Endodermal cell (in vitro differentiated cells): ENCODE results near the gene EPS8L3. TPM values are rescaled to one million over a fixed set of nuclear protein-coding genes. Genes with fewer than 3 reads are reported as not detected.

ENCODE experiments used
- DNase-seq: peaks from one replicate; pipeline ENCODE4 v3.0.0-alpha.2; 2017
- H3K27ac ChIP-seq: 2 replicates; pipeline ENCODE4 v1.5.1; 2013; ENCODE audit warnings: mild to moderate bottlenecking, low read depth, low read length, moderate library complexity
- H3K27me3 ChIP-seq: 2 replicates; pipeline ENCODE4 v1.6.1; 2013; ENCODE audit warnings: mild to moderate bottlenecking, low read length, moderate library complexity; ENCODE audit not compliant: insufficient read depth, control insufficient read depth, poor library complexity, severe bottlenecking
- H3K36me3 ChIP-seq: 2 replicates; pipeline ENCODE4 v1.7.0; 2013; ENCODE audit warnings: mild to moderate bottlenecking, low read length, moderate library complexity; ENCODE audit not compliant: control insufficient read depth, insufficient read depth
- H3K4me1 ChIP-seq: one replicate; pipeline ENCODE4 v1.7.0; 2013; ENCODE audit warnings: low read length; ENCODE audit not compliant: control insufficient read depth, insufficient read depth
- H3K4me3 ChIP-seq: 2 replicates; pipeline ENCODE4 v1.5.1; 2013; ENCODE audit warnings: mild to moderate bottlenecking, low read length, moderate library complexity
- H3K9ac ChIP-seq: 2 replicates; pipeline ENCODE4 v1.6.1; 2013; ENCODE audit warnings: mild to moderate bottlenecking, low read length, moderate library complexity; ENCODE audit not compliant: poor library complexity, severe bottlenecking; ENCODE audit errors: extremely low read depth
- H3K9me3 ChIP-seq: 2 replicates; pipeline ENCODE4 v1.6.1; 2013; ENCODE audit warnings: mild to moderate bottlenecking, low read length, moderate library complexity; ENCODE audit not compliant: control insufficient read depth
- H3K27ac Mint-ChIP-seq: 2 replicates; pipeline ENCODE4 v1.8.0; 2020; ENCODE audit warnings: mixed read lengths
- H3K27me3 Mint-ChIP-seq: 2 replicates; pipeline ENCODE4 v1.8.0; 2021; ENCODE audit warnings: mild to moderate bottlenecking, mixed read lengths; ENCODE audit not compliant: insufficient read depth
- H3K36me3 Mint-ChIP-seq: 2 replicates; pipeline ENCODE4 v1.8.0; 2020; ENCODE audit warnings: low read depth, mixed read lengths
- H3K4me1 Mint-ChIP-seq: 2 replicates; pipeline ENCODE4 v1.8.0; 2020; ENCODE audit warnings: mixed read lengths
- H3K4me3 Mint-ChIP-seq: 2 replicates; pipeline ENCODE4 v1.8.0; 2020; ENCODE audit warnings: mild to moderate bottlenecking, moderate library complexity, mixed read lengths
- H3K9me3 Mint-ChIP-seq: 2 replicates; pipeline ENCODE4 v1.8.0; 2020; ENCODE audit warnings: mild to moderate bottlenecking, mixed read lengths
- WGBS, 2 experiments: methylation state at CpG; one replicate each; pipeline versions ENCODE4 v1.1.5 to v1.1.7; 2013; ENCODE audit warnings: missing lambda C conversion rate in 2 of 2, mixed read lengths in 1 of 2; ENCODE audit not compliant: insufficient coverage in 1 of 2, insufficient read length in 1 of 2; 5-methylcytosine and 5-hydroxymethylcytosine counted together
- total RNA-seq, 2 donors: library from RNA; stranded (reverse); fragmentation: NEBNext Ultra II Directional in 1 of 2; extraction: Animal tissue kit (Norgen Biotek cat#: 25700) in 1 of 2; gene quantifications; 2 replicates in 1 of 2; 3 replicates in 1 of 2; pipeline ENCODE4 v1.2.1, GENCODE V29; 2021
- TF ChIP-seq, protein P1 (sequence below): fragments of 200-600 bp; sonication (generic); conservative IDR thresholded peaks from 2 replicates; pipeline ENCODE4 v1.5.0; 2021; ENCODE audit warnings: antibody characterized with exemption, mild to moderate bottlenecking

Gene EPS8L3
- total RNA-seq, 2 donors from 2014 or later = not detected

DNA sequence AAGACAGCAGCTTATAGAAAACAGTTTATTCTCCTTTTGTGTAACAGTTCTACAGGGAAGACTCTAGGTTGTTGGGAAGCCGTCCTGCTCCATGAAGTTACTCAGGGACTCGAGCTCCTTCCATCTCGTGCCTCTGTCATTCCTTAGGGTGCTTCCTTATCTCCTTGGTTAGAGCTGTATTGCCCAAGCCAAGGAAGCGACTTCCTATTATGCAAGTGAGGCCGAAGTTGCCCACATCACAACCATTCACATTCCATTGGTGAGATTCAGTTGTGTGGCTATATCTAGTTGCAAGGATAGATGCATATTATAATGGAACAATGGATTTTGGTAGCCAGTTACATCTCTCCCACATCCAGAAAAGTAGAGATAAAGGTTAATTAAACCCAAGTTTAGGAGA lies 42.7 kb downstream of the EPS8L3 start:
- Histone ChIP-seq H3K4me3 (no peak overlapping the region), H3K4me1 (no peaks in the 10 kb centered on the region), H3K27me3 (no peaks in the 10 kb centered on the region), H3K9ac (no peak overlapping the region), H3K36me3 (no peaks in the 10 kb centered on the region), H3K27ac (no peak overlapping the region), H3K9me3 (peaks cover 8% of the 10 kb centered on the region)
- Mint-ChIP-seq H3K36me3 (no peaks in the 10 kb centered on the region), H3K4me3 (no peak overlapping the region), H3K27ac (no peak overlapping the region), H3K4me1 (peaks cover 3% of the 10 kb centered on the region), H3K27me3 (peaks cover 4% of the 10 kb centered on the region), H3K9me3 (peaks cover 7% of the 10 kb centered on the region)
- TF ChIP-seq, protein P1, sequence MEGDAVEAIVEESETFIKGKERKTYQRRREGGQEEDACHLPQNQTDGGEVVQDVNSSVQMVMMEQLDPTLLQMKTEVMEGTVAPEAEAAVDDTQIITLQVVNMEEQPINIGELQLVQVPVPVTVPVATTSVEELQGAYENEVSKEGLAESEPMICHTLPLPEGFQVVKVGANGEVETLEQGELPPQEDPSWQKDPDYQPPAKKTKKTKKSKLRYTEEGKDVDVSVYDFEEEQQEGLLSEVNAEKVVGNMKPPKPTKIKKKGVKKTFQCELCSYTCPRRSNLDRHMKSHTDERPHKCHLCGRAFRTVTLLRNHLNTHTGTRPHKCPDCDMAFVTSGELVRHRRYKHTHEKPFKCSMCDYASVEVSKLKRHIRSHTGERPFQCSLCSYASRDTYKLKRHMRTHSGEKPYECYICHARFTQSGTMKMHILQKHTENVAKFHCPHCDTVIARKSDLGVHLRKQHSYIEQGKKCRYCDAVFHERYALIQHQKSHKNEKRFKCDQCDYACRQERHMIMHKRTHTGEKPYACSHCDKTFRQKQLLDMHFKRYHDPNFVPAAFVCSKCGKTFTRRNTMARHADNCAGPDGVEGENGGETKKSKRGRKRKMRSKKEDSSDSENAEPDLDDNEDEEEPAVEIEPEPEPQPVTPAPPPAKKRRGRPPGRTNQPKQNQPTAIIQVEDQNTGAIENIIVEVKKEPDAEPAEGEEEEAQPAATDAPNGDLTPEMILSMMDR = no peak
- no peak for DNase-seq
- WGBS, 2 experiments = 85 to 93% methylated on average over 3 to 4 of the region's 5 CpGs

DNA sequence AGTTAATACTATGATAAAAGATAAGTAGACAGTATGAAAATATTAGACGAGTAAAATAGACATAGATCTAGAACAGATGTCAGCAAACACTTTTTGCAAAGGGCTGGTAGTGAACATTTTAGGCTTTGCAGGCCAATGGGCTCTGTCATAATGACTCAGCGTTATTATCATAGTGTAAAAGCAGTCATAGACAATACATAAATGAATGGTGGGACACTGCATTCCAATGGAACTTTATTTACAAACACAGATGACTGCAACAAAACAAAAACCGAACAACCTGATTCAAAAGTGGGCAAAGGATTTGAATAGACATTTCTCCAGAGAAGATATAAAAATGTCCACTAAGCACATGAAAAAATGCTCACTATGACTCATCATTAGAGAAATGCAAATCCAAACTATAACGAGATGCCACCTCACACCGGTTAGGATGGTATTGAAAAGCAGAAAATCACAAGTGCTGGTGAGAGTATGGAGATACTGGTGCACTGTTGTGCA lies 44.3 kb downstream of the EPS8L3 start:
- H3K27me3 Mint-ChIP-seq = peaks cover 4% of the 10 kb centered on the region
- Histone ChIP-seq H3K4me1 (no peaks in the 10 kb centered on the region), H3K27ac (no peak overlapping the region), H3K36me3 (no peaks in the 10 kb centered on the region), H3K9ac (no peak overlapping the region), H3K4me3 (no peak overlapping the region), H3K9me3 (peaks cover 8% of the 10 kb centered on the region), H3K27me3 (no peaks in the 10 kb centered on the region)
- TF ChIP-seq, protein P1 = no peak
- H3K9me3 Mint-ChIP-seq = peaks cover 1% of the 10 kb centered on the region
- peaks cover 3% of the 10 kb centered on the region for H3K4me1 Mint-ChIP-seq
- 92 to 94% methylated on average over 3 to 5 of the region's 5 CpGs for WGBS, 2 experiments
- no peak overlapping the region for H3K4me3 Mint-ChIP-seq
- no peak for DNase-seq
- no peak overlapping the region for H3K27ac Mint-ChIP-seq
- no peaks in the 10 kb centered on the region for H3K36me3 Mint-ChIP-seq

DNA sequence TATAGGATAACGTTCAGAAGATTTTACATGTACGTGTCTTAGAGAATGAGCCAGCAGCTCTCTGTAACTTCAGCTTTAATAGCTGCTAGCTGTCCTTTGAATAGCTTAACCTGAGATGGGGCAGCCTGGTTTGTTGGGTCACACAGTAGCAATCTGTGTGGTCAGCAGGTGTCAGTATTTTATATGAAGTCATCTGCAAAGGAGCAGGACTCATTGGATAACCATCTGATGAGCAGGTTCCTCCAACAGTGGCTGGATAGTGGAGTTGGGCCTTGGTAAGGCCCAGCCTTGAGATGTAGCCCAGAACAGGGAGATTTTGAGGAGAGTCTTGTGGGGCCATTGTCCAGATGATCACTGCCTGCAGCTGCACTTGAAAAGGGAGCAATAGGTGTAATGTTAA lies 45.2 kb downstream of the EPS8L3 start:
- DNase-seq = peak; percentile 48

More for the DNA sequence above, 45.2 kb downstream of the EPS8L3 start:
- Mint-ChIP-seq H3K4me1 (peaks cover 3% of the 10 kb centered on the region), H3K27ac (no peak overlapping the region), H3K9me3 (peaks cover 1% of the 10 kb centered on the region), H3K4me3 (no peak overlapping the region), H3K27me3 (peaks cover 5% of the 10 kb centered on the region), H3K36me3 (no peaks in the 10 kb centered on the region)
- Histone ChIP-seq H3K4me1 (no peaks in the 10 kb centered on the region), H3K9me3 (peaks cover 8% of the 10 kb centered on the region), H3K9ac (no peak overlapping the region), H3K27ac (no peak overlapping the region), H3K4me3 (no peak overlapping the region), H3K36me3 (no peaks in the 10 kb centered on the region), H3K27me3 (no peaks in the 10 kb centered on the region)
- 82 to 90% methylated on average over 2 of the region's 2 CpGs for WGBS, 2 experiments
- TF ChIP-seq, protein P1 = peak; percentile 50
